Brain microvascular endothelial cell (primary cell): ENCODE data around the gene MYO1A.

Experiments
- DNase-seq: peaks from one replicate; pipeline ENCODE4 v3.0.0-alpha.2; 2020
- H3K27ac ChIP-seq: fragments of 250-450 bp; sonication (Bioruptor Pico); 2 replicates; pipeline ENCODE4 v1.5.1; 2020; ENCODE audit warnings: mild to moderate bottlenecking, moderate library complexity
- H3K27me3 ChIP-seq: fragments of 250-450 bp; sonication (Bioruptor Pico); replicated peaks from 2 replicates; pipeline ENCODE4 v1.5.1; 2020; ENCODE audit warnings: mild to moderate bottlenecking
- H3K36me3 ChIP-seq: fragments of 250-450 bp; sonication (Bioruptor Pico); replicated peaks from 2 replicates; pipeline ENCODE4 v1.5.1; 2020; ENCODE audit warnings: mild to moderate bottlenecking
- H3K4me3 ChIP-seq: 2 replicates; pipeline ENCODE4 v1.5.1; 2011; ENCODE audit warnings: low read depth, mild to moderate bottlenecking, control low read depth, low read length, moderate library complexity
- in situ Hi-C: cut with HindIII; loops from 2 replicates; pipeline ENCODE4 v1.10.0; 2017; ENCODE audit warnings: low sequenced_read_pairs, low pct_ligation_motif_present
- TF ChIP-seq, protein P1 (sequence below): IDR thresholded peaks from 2 replicates; pipeline ENCODE4 v1.5.1; 2011; ENCODE audit warnings: low read depth, mild to moderate bottlenecking, moderate library complexity, low read length, control low read depth, inconsistent platforms; ENCODE audit errors: missing control alignments

MYO1A gene

DNA sequence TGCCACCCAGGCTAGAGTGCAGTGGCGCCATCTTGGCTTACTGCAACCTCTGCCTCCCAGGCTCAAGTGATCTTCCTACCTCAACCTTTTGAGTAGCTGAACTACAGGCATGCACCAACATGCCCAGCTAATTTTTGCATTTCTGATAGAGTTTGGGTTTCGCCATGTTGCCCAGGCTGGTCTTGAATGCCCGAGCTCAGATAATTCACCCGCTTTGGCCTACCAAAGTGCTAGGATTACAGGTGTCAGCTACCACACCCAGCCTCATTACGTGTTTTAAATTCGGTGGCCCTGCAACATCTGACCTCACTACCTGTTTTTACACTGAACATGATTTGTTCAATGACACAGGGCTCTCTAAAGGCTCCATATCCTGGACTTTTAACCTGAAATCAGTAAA is 69.7 kb downstream of the MYO1A start:
- no peak overlapping the region for H3K4me3 ChIP-seq
- in situ Hi-C loops, result loop anchor here (25.0 kb wide), 1 partner anchor 218 kb away; the partner anchor contains the start of genes HSD17B6 and PRIM1
- TF ChIP-seq, protein P1, sequence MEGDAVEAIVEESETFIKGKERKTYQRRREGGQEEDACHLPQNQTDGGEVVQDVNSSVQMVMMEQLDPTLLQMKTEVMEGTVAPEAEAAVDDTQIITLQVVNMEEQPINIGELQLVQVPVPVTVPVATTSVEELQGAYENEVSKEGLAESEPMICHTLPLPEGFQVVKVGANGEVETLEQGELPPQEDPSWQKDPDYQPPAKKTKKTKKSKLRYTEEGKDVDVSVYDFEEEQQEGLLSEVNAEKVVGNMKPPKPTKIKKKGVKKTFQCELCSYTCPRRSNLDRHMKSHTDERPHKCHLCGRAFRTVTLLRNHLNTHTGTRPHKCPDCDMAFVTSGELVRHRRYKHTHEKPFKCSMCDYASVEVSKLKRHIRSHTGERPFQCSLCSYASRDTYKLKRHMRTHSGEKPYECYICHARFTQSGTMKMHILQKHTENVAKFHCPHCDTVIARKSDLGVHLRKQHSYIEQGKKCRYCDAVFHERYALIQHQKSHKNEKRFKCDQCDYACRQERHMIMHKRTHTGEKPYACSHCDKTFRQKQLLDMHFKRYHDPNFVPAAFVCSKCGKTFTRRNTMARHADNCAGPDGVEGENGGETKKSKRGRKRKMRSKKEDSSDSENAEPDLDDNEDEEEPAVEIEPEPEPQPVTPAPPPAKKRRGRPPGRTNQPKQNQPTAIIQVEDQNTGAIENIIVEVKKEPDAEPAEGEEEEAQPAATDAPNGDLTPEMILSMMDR, result no peak
- no peak for DNase-seq
- no peaks in the 10 kb centered on the region for H3K36me3 ChIP-seq
- H3K27me3 ChIP-seq, result no peaks in the 10 kb centered on the region
- H3K27ac ChIP-seq, result no peak overlapping the region

- H3K36me3 ChIP-seq, result no peaks in the 10 kb centered on the region
- no peak overlapping the region for H3K4me3 ChIP-seq
- TF ChIP-seq, protein P1, result no peak
- in situ Hi-C loops, result loop anchor here (25.0 kb wide), 1 partner anchor 217 kb away; the partner anchor contains the start of genes HSD17B6 and PRIM1
- DNase-seq, result no peak
- no peak overlapping the region for H3K27ac ChIP-seq
- no peaks in the 10 kb centered on the region for H3K27me3 ChIP-seq
Observed at GRCh38 chr12:56979628-56980027, 70.3 kb downstream of the MYO1A start.
